GM18873 (cell line): ENCODE data around the gene RABGAP1L.
A peak's percentile ranks its signal among the peaks of the same experiment; 100 is the strongest.

Experiments used
- ATAC-seq: cut with Tn5 transposase; IDR thresholded peaks from one replicate; pipeline ENCODE4 v1.9.1; 2021; ENCODE audit warnings: mild to moderate bottlenecking, moderate library complexity, moderate number of reproducible peaks; ENCODE audit not compliant: unreplicated experiment, low FRiP score

RABGAP1L gene

GRCh38 chr1:174965362-174966007, 806.2 kb downstream of the RABGAP1L start:
- ATAC-seq: no peak

GRCh38 chr1:174966008-174966572, 806.8 kb downstream of the RABGAP1L start:
- no peak for ATAC-seq

DNA sequence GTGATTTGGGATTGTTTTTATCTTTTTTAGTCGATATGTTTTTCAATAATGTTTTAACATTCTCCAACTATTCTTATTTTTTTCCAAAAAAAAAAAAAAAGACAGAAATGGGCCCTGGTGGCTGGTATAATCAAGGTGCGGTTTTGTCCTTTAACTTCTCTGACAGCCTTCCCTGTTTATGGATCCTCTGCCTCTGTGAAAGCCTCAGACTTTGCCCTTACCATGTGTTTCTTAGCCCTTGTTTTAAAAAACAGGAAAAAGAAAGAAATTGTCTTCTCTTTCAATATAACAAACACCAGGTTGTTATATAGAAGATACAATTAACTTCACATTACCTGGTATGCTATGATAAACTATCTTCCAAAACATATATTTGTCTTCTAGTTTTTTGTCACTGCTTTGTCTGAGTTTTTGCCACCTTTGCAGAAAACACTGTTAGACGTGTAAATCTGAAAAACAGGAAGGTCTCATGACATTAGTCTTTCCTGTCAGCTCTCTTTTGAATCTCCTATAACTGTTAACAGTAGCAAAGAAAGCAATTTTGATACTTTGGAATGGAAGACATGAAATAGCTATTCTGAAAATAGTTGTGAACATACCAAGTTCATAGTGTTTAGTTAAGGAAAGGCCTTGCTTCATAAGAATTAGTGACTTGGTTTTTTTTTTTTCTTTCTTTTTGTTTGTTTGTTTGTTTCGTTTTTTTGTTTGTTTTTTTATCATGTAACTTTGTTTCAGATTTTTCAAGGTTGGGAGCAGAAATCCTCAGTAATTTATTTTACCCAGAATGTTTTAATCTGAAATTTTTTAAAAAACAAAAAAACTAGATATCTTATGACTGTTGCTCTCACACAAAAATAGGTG, 808.8 kb downstream of the RABGAP1L start:
- ATAC-seq: no peak

GRCh38 chr1:174968750-174969244, 809.5 kb downstream of the RABGAP1L start:
- peak; percentile 73 for ATAC-seq

GRCh38 chr1:174969977-174970376, 810.7 kb downstream of the RABGAP1L start:
- ATAC-seq: no peak

GRCh38 chr1:174971466-174971865, 812.1 kb downstream of the RABGAP1L start:
- ATAC-seq: no peak

- ATAC-seq: no peak
Observed at GRCh38 chr1:174971902-174972301, 812.6 kb downstream of the RABGAP1L start.

- no peak for ATAC-seq
Observed at GRCh38 chr1:174974711-174975119, 815.4 kb downstream of the RABGAP1L start.

GRCh38 chr1:174975764-174976163, 816.4 kb downstream of the RABGAP1L start:
- no peak for ATAC-seq

- ATAC-seq: no peak
Observed at GRCh38 chr1:174976436-174977108, 817.3 kb downstream of the RABGAP1L start.

DNA sequence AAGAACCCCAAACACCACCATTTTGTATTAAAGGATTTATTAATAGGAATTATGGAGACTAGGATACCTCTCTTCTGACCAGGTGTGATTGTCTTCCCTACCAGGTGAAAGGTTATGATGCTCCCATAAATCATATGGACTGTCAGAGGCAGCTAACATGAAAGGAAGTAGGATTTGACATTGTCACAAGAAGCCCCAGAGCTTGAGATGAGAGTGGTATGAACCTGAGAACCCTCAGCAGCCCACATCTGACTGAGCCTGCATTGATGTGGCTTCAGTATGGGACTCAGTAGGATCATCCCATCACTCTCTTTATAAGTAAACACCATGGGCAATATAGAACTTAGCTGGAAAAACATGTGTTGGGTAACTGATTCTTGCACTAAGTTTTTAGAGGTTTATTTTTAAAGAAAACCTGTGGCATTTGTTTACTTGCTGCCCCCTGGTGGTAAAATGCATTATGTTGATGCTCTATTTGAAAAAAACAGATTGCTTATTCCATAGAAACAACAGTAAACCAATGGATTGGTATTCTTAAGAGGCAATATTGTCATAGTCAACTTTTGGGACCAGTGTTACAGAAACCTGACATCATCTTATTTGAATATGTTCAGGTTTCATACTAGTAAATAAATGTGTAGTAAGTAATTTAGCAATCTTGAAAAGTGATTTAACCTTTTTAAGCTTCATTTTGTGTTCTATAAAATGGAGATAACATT, 823.8 kb downstream of the RABGAP1L start:
- ATAC-seq: no peak

- ATAC-seq: no peak
Observed at GRCh38 chr1:174984952-174985351, 825.6 kb downstream of the RABGAP1L start.

GRCh38 chr1:174988539-174988938, 829.2 kb downstream of the RABGAP1L start:
- ATAC-seq: no peak

DNA sequence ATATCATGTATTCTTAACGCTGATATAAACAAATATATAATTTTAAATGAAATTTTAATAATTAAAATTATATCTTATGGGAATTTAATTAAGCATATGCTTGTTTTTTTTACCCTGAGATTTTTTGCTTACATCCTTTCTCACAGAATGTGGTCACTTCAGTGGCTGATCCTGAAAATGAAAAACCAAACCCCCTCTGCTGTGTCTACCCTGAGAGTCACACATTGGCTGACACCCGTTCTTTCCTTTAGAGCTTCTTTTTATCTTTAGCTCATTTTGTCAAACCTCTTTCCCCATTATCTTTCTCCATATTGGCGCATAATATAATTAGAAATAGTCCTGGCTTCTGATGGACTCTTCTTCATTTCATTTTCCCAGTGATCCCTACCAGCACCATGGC, 829.7 kb downstream of the RABGAP1L start:
- no peak for ATAC-seq

DNA sequence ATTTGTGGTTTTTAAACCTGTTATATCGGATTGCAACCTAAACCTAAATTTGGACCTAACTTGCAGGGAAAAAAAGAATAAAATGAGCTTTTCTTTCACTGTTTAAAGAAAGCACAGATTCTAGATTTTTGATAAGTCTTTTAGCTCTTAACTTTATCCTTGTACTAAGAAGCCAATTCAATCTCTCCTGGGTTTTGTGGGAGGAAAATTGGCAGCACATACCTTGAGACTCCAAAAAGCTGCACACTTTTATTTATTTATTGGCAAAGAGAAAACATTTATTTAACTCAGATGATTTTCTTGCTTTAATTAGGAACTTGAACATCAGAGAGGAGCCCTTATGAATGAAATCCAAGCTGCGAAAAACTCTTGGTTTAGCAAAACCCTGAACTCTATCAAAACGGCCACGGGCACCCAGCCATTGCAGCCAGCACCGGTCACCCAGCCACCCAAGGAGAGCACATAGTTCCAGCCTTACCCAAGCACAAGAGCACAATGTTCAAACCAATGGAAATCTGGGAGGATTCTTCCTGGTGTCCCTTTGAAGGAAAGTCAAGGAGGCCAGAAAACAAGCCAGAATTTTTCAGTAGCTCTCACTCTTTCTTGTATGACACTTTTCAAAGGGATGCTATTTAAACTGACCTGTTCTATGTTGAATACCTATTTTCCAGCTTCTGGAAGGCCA, 830.4 kb downstream of the RABGAP1L start:
- ATAC-seq: no peak

GRCh38 chr1:174990382-174990999, 831.2 kb downstream of the RABGAP1L start:
- ATAC-seq: no peak

DNA sequence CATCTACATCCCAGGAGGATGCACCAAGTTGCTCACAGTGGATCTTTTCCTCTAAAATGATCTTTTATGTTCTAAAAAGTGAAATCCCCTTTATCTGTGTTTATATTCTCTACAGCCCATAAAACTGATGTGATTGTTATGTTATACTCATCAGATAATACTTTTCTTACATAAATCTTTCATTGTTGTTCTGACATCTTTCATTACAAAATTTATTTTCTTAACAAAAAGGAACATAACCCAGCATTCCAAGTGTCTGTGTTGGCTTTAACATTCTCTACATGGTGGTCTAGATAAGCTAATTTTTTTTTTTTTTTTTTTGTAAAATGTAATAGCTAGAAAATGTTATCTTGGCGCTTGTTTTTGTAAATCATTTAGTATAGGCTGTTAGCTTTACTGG, 832.2 kb downstream of the RABGAP1L start:
- no peak for ATAC-seq

GRCh38 chr1:174995121-174995520, 835.8 kb downstream of the RABGAP1L start:
- ATAC-seq: no peak

DNA sequence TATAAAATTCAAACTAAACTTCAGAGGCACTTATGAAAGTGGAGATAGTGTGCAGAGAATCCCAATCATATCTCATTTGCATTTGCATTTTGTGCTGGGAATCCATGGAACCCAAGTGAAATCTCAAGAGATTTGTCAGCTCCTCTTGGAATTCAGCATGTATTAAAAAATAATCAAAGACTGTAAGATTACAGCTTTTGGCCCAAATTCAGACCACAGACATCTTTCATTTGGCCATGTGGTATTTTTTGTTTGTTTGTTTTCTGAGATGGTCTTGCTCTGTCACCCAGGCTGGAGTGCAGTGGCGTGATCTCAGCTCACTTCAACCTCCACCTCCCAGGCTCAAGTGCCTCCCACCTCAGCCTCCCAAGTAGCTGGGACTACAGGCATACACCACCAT, 836.6 kb downstream of the RABGAP1L start:
- no peak for ATAC-seq
